Breast epithelium (tissue), 3 donors: ENCODE measurements around the gene TP53.

Source experiments
- POLR2AphosphoS5 ChIP-seq, 3 donors: sonication (generic); formaldehyde crosslinking; IDR thresholded peaks; one replicate each; pipeline ENCODE4 v1.6.1; 2017; ENCODE audit warnings: antibody characterized with exemption in 3 of 3
- TF ChIP-seq, protein P1 (sequence below), 3 donors: fragments of 450-650 bp; IDR thresholded peaks; one replicate each; pipeline ENCODE4 v1.5.1; 2016 to 2017; ENCODE audit warnings: antibody characterized with exemption in 3 of 3, mild to moderate bottlenecking in 3 of 3, moderate library complexity in 3 of 3

DNA sequence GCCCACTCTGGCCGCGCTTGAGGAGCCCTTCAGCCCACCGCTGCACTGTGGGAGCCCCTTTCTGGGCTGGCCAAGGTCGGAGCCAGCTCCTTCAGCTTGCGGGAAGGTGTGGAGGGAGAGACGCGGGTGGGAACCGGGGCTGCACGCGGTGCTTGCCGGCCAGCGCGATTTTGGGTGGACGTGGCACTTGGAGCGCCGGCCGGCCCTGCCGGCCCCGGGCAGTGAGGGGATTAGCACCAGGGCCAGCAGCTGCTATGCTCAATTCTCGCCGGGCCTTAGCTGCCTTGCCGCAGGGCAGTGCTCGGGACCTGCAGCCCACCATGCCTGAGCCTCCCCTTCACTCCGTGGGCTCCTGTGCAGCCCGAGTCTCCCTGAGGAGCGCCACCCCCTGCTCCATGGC lies 46.5 kb downstream of the TP53 start:
- TF ChIP-seq, protein P1, sequence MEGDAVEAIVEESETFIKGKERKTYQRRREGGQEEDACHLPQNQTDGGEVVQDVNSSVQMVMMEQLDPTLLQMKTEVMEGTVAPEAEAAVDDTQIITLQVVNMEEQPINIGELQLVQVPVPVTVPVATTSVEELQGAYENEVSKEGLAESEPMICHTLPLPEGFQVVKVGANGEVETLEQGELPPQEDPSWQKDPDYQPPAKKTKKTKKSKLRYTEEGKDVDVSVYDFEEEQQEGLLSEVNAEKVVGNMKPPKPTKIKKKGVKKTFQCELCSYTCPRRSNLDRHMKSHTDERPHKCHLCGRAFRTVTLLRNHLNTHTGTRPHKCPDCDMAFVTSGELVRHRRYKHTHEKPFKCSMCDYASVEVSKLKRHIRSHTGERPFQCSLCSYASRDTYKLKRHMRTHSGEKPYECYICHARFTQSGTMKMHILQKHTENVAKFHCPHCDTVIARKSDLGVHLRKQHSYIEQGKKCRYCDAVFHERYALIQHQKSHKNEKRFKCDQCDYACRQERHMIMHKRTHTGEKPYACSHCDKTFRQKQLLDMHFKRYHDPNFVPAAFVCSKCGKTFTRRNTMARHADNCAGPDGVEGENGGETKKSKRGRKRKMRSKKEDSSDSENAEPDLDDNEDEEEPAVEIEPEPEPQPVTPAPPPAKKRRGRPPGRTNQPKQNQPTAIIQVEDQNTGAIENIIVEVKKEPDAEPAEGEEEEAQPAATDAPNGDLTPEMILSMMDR (IDR thresholded peaks at IDR 0.05): no peak
- no peak for TF ChIP-seq POLR2AphosphoS5 (IDR thresholded peaks at IDR 0.05)
